CD4-positive, alpha-beta memory T cell (primary cell): ENCODE measurements around the gene PRTFDC1. TPM values are rescaled to one million over a fixed set of nuclear protein-coding genes. Genes with fewer than 3 reads are reported as not detected.
A peak's percentile ranks its signal among the peaks of the same experiment; 100 is the strongest.

Source experiments
- CTCF ChIA-PET: fragments of 350-600 bp; sonication (Branson Sonifier 250); formaldehyde crosslinking; loops from one replicate; lab custom pipeline; 2021; ENCODE audit warnings: inconsistent platforms; ENCODE audit not compliant: partially characterized antibody; lab: Charles Lee
- POLR2A ChIA-PET: fragments of 350-600 bp; sonication (Branson Sonifier 250); formaldehyde crosslinking; loops from one replicate; lab custom pipeline; 2021; ENCODE audit not compliant: partially characterized antibody; lab: Charles Lee
- DNase-seq, 5 donors: peaks; one replicate each; pipeline versions ENCODE4 v3.0.0 to v3.0.0-alpha.2; 2020 to 2022; ENCODE audit warnings: mixed read lengths in 1 of 5
- H3K27ac ChIP-seq: one replicate; pipeline ENCODE4 v1.7.0; 2013; ENCODE audit warnings: low read depth, low read length
- H3K27me3 ChIP-seq: 2 replicates; pipeline ENCODE4 v1.7.0; 2013; ENCODE audit warnings: mild to moderate bottlenecking, low read length, moderate library complexity; ENCODE audit not compliant: insufficient read depth
- H3K36me3 ChIP-seq: 2 replicates; pipeline ENCODE4 v1.7.0; 2013; ENCODE audit warnings: mild to moderate bottlenecking, low read length, moderate library complexity; ENCODE audit not compliant: insufficient read depth
- H3K4me1 ChIP-seq: 2 replicates; pipeline ENCODE4 v1.7.0; 2013; ENCODE audit warnings: mild to moderate bottlenecking, low read length, moderate library complexity; ENCODE audit not compliant: insufficient read depth
- H3K4me3 ChIP-seq, 2 donors: one replicate each; pipeline ENCODE4 v1.7.0; 2013; ENCODE audit warnings: low read length in 2 of 2, mild to moderate bottlenecking in 1 of 2
- H3K9me3 ChIP-seq, 2 donors: one replicate each; pipeline ENCODE4 v1.7.0; 2013; ENCODE audit warnings: low read length in 2 of 2, control low read depth in 1 of 2; ENCODE audit not compliant: control insufficient read depth in 1 of 2
- H3K27ac Mint-ChIP-seq, 7 donors: one replicate each; pipeline ENCODE4 v1.8.0; 2020 to 2021; ENCODE audit warnings: mixed read lengths in 7 of 7, mild to moderate bottlenecking in 6 of 7, inconsistent platforms in 3 of 7, moderate library complexity in 3 of 7
- H3K27me3 Mint-ChIP-seq, 2 donors: one replicate each; pipeline ENCODE4 v1.8.0; 2020 to 2021; ENCODE audit warnings: mixed read lengths in 2 of 2
- H3K36me3 Mint-ChIP-seq, 2 donors: one replicate each; pipeline ENCODE4 v1.8.0; 2020 to 2021; ENCODE audit warnings: mixed read lengths in 2 of 2, inconsistent platforms in 1 of 2, mild to moderate bottlenecking in 1 of 2
- H3K4me1 Mint-ChIP-seq, 4 donors: one replicate each; pipeline ENCODE4 v1.8.0; 2020 to 2021; ENCODE audit warnings: mixed read lengths in 4 of 4, mild to moderate bottlenecking in 1 of 4
- H3K4me3 Mint-ChIP-seq, 8 donors: one replicate each; pipeline ENCODE4 v1.8.0; 2020 to 2021; ENCODE audit warnings: mixed read lengths in 8 of 8, mild to moderate bottlenecking in 7 of 8, moderate library complexity in 6 of 8, inconsistent platforms in 3 of 8
- H3K9me3 Mint-ChIP-seq, 8 donors: one replicate each; pipeline ENCODE4 v1.8.0; 2020 to 2021; ENCODE audit warnings: mixed read lengths in 8 of 8, mild to moderate bottlenecking in 5 of 8, inconsistent platforms in 3 of 8, moderate library complexity in 1 of 8
- intact Hi-C: fragments of 100-400 bp; cut with micrococcal nuclease; formaldehyde crosslinking; loops from one replicate; pipeline ENCODE4 v1.15.1; 2023
- polyA plus RNA-seq, 2 donors: library from polyadenylated mRNA; unstranded; fragments of 300-500 nt; fragmentation: Illumina TruSeq; gene quantifications; one replicate each; pipeline ENCODE4 v1.2.3, GENCODE V29; 2021
- total RNA-seq, 2 experiments: library from RNA; stranded (reverse); gene quantifications; one replicate each; pipeline ENCODE4 v1.2.3, GENCODE V29; 2021

Gene PRTFDC1
- total and polyA plus RNA-seq, 4 experiments from 2014 or later, result 0.21 to 0.97 (median 0.31) TPM

DNA sequence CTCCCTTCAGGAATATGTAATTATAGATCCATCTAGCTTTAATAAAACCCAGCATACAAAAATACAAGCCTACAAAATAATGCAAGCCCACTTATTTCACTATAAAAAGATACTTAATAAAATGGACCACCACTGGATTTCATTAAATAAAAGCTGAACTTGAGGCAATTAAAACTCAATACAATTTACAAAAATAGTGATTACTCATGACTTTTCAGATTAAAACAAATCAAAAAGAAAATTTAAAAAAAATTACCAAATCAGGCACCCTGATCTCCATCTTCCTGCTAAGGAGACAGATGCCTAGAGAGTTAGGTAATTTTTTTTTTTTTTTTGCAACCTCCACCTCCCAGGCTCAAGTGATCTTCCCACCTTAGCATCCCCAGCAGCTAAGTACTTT lies 41.8 kb downstream of the PRTFDC1 start:
- Histone ChIP-seq H3K9me3 (no peaks in the 10 kb centered on the region), H3K36me3 (no peaks in the 10 kb centered on the region), H3K27ac (no peak overlapping the region), H3K4me1 (peaks cover 10% of the 10 kb centered on the region), H3K4me3 (no peak overlapping the region), H3K27me3 (no peaks in the 10 kb centered on the region)
- no peak for DNase-seq
- no peak overlapping the region for H3K27ac Mint-ChIP-seq
- intact Hi-C loops, result no loop called here
- POLR2A ChIA-PET, result interaction anchor here (0.8 to 2.0 kb wide), 4 partner anchors 10 to 188 kb away, joined by 3 to 6 read pairs (median 3); no protein-coding TSS in a partner anchor
- H3K36me3 Mint-ChIP-seq, result peaks cover 3 to 6% of the 10 kb centered on the region in 2 donors
- H3K4me3 Mint-ChIP-seq, result no peak overlapping the region
- no peaks in the 10 kb centered on the region for H3K9me3 Mint-ChIP-seq
- no peaks in the 10 kb centered on the region for H3K27me3 Mint-ChIP-seq
- CTCF ChIA-PET, result interaction anchor here (0.7 to 1.8 kb wide), 4 partner anchors 13 to 106 kb away, joined by 3 to 4 read pairs (median 4); partner anchors contain the start of gene THNSL1
- peaks cover 7 to 28% (median 19%) of the 10 kb centered on the region in 4 donors for H3K4me1 Mint-ChIP-seq

DNA sequence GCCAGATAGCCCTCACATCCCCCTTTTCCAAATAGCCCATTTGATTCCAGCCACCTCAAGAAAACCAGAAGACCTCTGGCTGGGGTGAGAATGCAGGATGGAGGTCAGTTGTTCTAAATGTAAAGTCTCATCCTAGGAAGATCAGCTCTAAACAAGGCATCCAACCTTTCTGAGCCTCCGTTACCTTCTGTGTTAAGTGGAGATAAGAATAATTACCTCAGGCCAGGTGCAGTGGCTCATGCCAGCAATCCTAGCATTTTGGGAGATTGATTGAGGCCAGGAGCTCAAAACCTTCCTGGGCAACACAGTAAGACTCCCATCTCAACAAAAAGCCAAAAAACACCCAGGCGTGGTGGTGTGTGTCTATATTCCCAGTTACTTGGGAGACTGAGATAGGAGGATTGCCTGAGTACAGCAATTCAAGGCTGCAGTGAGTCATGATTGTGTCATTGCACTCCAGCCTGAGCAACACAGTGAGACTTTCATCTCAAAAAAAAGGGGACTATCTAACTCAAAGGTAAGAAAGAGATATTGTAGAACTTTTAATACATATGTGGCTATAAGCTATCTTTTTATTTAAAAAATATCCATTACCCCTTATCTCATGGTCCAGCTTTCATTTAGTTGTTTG lies 43.5 kb downstream of the PRTFDC1 start:
- intact Hi-C loops, result no loop called here
- no peak overlapping the region for H3K27ac Mint-ChIP-seq
- Histone ChIP-seq H3K27ac (no peak overlapping the region), H3K4me3 (no peak overlapping the region), H3K36me3 (no peaks in the 10 kb centered on the region), H3K9me3 (no peaks in the 10 kb centered on the region), H3K27me3 (no peaks in the 10 kb centered on the region), H3K4me1 (peaks cover 10% of the 10 kb centered on the region)
- H3K4me1 Mint-ChIP-seq, result peaks cover 7 to 31% (median 17%) of the 10 kb centered on the region in 4 donors
- H3K4me3 Mint-ChIP-seq, result no peak overlapping the region
- ChIA-PET CTCF (interaction anchor here (0.9 to 1.8 kb wide), 3 partner anchors 9 to 14 kb away, joined by 3 to 4 read pairs (median 4); no protein-coding TSS in a partner anchor), POLR2A (interaction anchor here (1.0 to 2.0 kb wide), 2 partner anchors 14 to 31 kb away, joined by 4 to 6 read pairs; no protein-coding TSS in a partner anchor)
- peaks cover 3 to 8% of the 10 kb centered on the region in 2 donors for H3K36me3 Mint-ChIP-seq
- no peak for DNase-seq
- no peaks in the 10 kb centered on the region for H3K27me3 Mint-ChIP-seq
- no peaks in the 10 kb centered on the region for H3K9me3 Mint-ChIP-seq

DNA sequence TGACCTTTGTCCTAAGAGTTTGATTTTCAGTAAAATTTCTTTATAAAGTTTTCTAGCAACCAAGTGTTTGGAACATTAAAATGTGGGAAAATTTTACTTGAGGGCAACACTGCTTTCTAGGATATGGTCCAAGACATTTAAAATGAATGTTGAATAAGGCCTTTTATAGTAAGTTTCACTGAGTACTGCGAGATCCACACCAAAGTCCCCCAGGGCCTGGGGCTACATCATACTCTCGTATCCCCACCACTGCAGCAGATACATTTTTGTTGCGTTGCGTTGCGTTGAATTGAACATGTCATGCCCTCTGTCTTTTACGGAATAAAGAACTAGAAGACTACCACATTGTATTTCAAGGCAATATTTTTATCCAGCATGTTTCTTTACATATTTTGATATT lies 44.5 kb downstream of the PRTFDC1 start:
- Mint-ChIP-seq H3K36me3 (peaks cover 3 to 8% of the 10 kb centered on the region in 2 donors), H3K27me3 (no peaks in the 10 kb centered on the region), H3K27ac (no peak overlapping the region), H3K4me3 (no peak overlapping the region), H3K9me3 (no peaks in the 10 kb centered on the region), H3K4me1 (peaks cover 7 to 31% (median 17%) of the 10 kb centered on the region in 4 donors)
- no peaks in the 10 kb centered on the region for H3K9me3 ChIP-seq
- H3K27me3 ChIP-seq, result no peaks in the 10 kb centered on the region
- POLR2A ChIA-PET, result interaction anchor here (1.0 kb wide), 1 partner anchor 13 kb away, joined by 4 read pairs; no protein-coding TSS in a partner anchor
- CTCF ChIA-PET, result interaction anchor here (0.9 to 1.7 kb wide), 3 partner anchors 8 to 44 kb away, joined by 3 to 4 read pairs (median 3); partner anchors contain the start of gene PRTFDC1
- H3K4me1 ChIP-seq, result peaks cover 10% of the 10 kb centered on the region
- DNase-seq, result no peak
- no peak overlapping the region for H3K4me3 ChIP-seq
- no peak overlapping the region for H3K27ac ChIP-seq
- H3K36me3 ChIP-seq, result no peaks in the 10 kb centered on the region
- intact Hi-C loops, result no loop called here

DNA sequence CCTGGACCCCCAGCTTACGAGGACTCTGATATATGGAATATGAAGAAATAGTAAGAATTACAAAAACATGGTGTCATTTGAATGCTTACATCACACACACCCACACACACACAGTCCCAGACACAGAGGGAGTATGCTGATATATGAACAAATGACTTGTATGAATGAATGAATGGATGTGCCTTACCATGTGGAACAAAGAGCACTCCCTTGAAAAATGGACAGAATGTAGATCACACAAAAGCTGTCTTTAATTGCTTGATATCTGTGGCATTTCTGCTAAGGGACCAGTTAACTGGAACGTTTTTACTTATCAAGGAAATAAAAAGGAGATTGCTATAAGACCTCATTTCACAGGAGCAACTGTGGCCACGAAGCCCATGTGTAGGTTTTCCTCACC lies 46.0 kb downstream of the PRTFDC1 start:
- POLR2A ChIA-PET, result interaction anchor here (1.4 kb wide), 1 partner anchor 24 kb away, joined by 4 read pairs; no protein-coding TSS in a partner anchor
- no peaks in the 10 kb centered on the region for H3K9me3 ChIP-seq
- Mint-ChIP-seq H3K27ac (peak overlapping the region in 1 of 7 donors; percentile 48), H3K9me3 (no peaks in the 10 kb centered on the region), H3K27me3 (no peaks in the 10 kb centered on the region), H3K4me3 (no peak overlapping the region), H3K4me1 (peaks cover 9 to 29% (median 16%) of the 10 kb centered on the region in 4 donors), H3K36me3 (peaks cover 3 to 8% of the 10 kb centered on the region in 2 donors)
- intact Hi-C loops, result no loop called here
- H3K4me3 ChIP-seq, result no peak overlapping the region
- H3K27me3 ChIP-seq, result no peaks in the 10 kb centered on the region
- CTCF ChIA-PET, result no interaction called here
- peaks cover 12% of the 10 kb centered on the region for H3K4me1 ChIP-seq
- H3K27ac ChIP-seq, result no peak overlapping the region
- no peak for DNase-seq
- H3K36me3 ChIP-seq, result no peaks in the 10 kb centered on the region

DNA sequence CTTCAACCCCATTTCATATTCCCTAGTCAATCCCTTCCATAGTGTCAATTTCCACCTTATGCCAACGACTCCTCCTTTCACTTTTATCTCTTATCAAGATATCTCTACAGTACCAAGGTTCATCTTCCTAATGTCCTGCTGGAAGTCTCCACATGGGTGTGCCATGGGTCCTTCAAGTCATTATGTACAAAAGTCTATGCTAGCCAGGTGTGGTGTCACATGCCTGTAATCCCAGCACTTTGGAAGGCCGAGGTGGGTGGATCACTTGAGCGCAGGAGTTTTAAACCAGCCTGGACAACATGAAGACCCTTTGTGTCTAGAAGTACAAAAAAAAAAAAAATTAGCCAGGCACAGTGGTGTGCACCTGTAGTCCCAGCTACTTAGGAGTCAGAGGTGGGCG lies 47.6 kb downstream of the PRTFDC1 start:
- no peak for DNase-seq
- intact Hi-C loops, result loop anchor here (5.0 kb wide), 1 partner anchor 32 kb away; no protein-coding TSS in a partner anchor
- Histone ChIP-seq H3K27ac (no peak overlapping the region), H3K4me1 (peaks cover 22% of the 10 kb centered on the region), H3K4me3 (no peak overlapping the region), H3K9me3 (no peaks in the 10 kb centered on the region), H3K27me3 (no peaks in the 10 kb centered on the region), H3K36me3 (no peaks in the 10 kb centered on the region)
- Mint-ChIP-seq H3K9me3 (no peaks in the 10 kb centered on the region), H3K36me3 (peaks cover 3 to 8% of the 10 kb centered on the region in 2 donors), H3K4me3 (no peak overlapping the region), H3K27me3 (no peaks in the 10 kb centered on the region), H3K27ac (peak overlapping the region in 4 of 7 donors; percentile 5 to 57 (median 29)), H3K4me1 (peaks cover 14 to 35% (median 18%) of the 10 kb centered on the region in 4 donors)
- CTCF ChIA-PET, result interaction anchor here (0.7 to 1.7 kb wide), 2 partner anchors 31 to 1821 kb away, joined by 3 to 4 read pairs; no protein-coding TSS in a partner anchor
- POLR2A ChIA-PET, result interaction anchor here (1.8 kb wide), 1 partner anchor 11 kb away, joined by 4 read pairs; no protein-coding TSS in a partner anchor

DNA sequence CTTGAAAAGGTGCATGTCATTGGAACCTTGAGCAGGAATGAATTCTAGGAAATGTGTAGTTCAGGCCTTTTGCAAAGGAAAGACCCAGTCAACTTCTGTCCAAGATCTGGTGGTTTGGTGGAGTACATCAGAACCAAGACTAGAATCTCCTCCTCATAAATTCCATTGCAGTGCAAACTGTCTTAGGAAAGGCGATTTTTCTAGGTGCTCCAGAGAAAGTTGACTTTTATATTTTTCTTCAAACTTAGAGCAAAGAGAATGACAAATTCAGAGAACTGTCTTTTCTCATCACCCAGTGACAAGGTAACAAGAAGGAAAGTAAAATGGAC lies 50.0 kb downstream of the PRTFDC1 start:
- Histone ChIP-seq H3K4me1 (peaks cover 37% of the 10 kb centered on the region), H3K27me3 (no peaks in the 10 kb centered on the region), H3K4me3 (no peak overlapping the region), H3K36me3 (no peaks in the 10 kb centered on the region), H3K9me3 (no peaks in the 10 kb centered on the region), H3K27ac (no peak overlapping the region)
- intact Hi-C loops, result loop anchor here (5.0 kb wide), 1 partner anchor 35 kb away; no protein-coding TSS in a partner anchor
- ChIA-PET POLR2A (interaction anchor here (0.8 to 0.9 kb wide), 2 partner anchors 16 to 114 kb away, joined by 3 to 4 read pairs; partner anchors contain the start of genes ENKUR and THNSL1), CTCF (interaction anchor here (0.6 kb wide), 1 partner anchor 122 kb away, joined by 3 read pairs; no protein-coding TSS in a partner anchor)
- no peaks in the 10 kb centered on the region for H3K9me3 Mint-ChIP-seq
- no peaks in the 10 kb centered on the region for H3K27me3 Mint-ChIP-seq
- peak overlapping the region in 1 of 8 donors; percentile 69 for H3K4me3 Mint-ChIP-seq
- H3K4me1 Mint-ChIP-seq, result peaks cover 24 to 55% (median 30%) of the 10 kb centered on the region in 4 donors
- H3K27ac Mint-ChIP-seq, result peak overlapping the region in 3 of 7 donors; percentile 39 to 86 (median 80)
- peaks cover 1 to 8% of the 10 kb centered on the region in 2 donors for H3K36me3 Mint-ChIP-seq
- DNase-seq, result no peak
